ENCODE results near the gene C11orf65.
"Not testable (repeated sequence)": the region's sequence is repeated elsewhere in the genome, so short reads cannot be mapped to it uniquely, and the experiment has no call there.

Gene C11orf65

DNA sequence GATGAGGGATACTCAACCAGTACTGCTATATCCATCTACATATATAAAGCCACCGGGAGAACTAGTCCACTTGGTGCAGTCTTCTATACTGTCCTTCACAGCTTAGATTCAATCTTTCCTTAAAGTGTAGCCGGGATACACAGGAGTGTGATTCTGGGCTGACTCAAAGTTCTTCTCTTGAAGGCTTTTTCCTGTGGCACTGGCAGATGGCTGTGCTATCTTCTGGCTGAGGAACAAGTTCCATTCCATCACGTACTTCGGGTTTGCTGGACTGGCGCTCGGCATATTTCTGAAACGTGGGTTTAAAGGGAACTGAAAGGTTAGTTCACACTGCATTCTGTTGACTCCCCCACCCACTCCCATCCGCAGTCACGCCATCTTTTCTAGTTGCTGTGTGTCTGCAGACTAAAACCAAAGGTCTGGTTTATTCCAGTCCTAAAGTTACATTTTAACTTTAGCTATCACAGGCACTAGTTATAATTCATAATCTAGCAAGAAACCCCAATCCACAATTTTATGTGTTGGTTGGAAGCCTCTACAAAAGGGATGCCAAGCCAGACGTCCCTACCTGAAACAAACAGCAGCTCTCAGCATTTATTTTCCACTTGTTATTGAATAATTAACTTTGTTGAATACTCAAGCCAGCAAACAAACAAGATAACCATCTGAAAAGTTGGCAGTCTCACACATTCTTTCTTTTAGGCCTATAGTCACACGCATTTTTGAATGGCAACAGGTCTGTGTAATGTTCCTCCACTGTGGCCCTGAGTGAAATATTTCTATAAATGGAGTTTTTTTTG is 7.5 kb upstream of the C11orf65 start:
- DNase-seq, result peak in 3 of 58 donors; percentile 4 to 26 (median 16)

DNA sequence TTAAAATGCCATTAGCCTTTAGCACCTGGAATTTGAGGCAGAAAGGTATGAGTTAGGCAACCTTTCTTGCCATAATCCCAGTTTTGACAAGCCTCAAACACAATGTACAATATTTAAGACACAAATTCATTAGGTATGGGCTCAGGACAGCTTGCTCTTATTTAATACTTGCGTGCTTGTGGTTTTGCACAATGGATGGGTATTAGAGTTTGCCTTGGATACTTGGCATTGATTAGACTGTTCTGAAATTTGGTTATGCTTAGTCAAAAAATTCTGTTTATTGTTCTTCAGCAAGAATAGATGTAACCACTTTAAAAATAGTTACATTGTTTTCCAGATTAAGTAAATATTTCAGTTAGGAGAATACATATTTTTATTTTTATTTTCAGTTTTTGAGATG is 5.4 kb upstream of the C11orf65 start:
- no peak for DNase-seq

DNA sequence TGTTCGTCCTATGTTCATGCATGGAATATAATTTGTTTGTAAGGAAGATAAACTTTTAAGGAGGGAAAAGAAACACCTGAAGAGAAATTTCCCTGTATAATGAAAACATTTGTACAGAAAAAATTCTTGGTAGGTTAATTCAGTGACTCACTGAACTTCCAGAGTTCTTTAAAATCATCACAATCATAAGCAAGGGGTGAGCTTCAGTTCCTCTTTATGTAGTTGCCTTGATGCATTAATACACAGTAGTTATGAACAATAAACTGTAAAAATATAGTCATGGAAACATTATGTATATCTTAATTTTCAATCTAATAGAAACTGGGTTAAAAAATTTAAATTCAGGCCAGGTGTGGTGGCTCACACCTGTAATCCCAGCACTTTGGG is 1.1 kb upstream of the C11orf65 start:
- DNase-seq, result no peak

GRCh38 chr11:108466405-108466804 is 924 bp downstream of the C11orf65 start:
- no peak for DNase-seq

GRCh38 chr11:108453207-108453835 is 14.0 kb downstream of the C11orf65 start:
- no peak for DNase-seq

DNA sequence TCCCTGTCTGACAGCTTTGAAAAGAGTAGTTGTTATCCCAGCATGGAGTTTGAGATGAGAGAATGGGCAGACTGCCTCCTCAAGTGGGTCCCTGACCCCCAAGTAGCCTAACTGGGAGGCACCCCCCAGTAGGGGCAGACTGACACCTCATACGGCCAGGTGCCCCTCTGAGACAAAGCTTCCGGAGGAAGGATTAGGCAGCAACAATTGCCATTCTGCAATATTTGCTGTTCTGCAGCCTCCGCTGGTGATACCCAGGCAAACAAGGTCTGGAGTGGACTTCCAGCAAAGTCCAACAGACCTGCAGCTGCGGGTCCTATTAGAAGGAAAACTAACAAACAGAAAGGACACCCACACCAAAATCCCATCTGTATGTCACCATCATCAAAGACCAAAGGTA is 25.9 kb downstream of the C11orf65 start:
- not testable (repeated sequence) for DNase-seq

DNA sequence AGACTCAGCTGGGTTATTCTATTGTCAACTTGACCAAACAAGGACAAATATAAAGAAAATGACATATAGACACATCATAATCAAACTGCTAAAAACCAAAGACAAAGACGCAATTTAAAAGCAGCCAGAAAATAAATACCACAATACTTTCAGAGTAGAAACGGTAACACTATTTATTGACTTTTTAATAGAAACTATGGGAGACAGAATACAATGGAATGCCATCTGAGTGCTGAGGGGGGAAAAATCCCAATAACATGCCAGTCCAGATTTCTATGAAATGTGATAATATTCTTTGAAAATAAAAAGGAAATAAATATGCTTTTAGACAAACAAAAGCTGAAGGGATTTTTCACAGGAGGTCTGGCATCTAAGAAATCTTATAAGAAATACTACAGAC is 30.7 kb downstream of the C11orf65 start:
- no peak for DNase-seq

GRCh38 chr11:108435066-108435465 is 32.3 kb downstream of the C11orf65 start:
- no peak for DNase-seq

GRCh38 chr11:108432783-108433182 is 34.5 kb downstream of the C11orf65 start:
- no peak for DNase-seq

- DNase-seq, result no peak
Observed at GRCh38 chr11:108431997-108432396, 35.3 kb downstream of the C11orf65 start.

GRCh38 chr11:108431370-108431769 is 36.0 kb downstream of the C11orf65 start:
- no peak for DNase-seq

DNA sequence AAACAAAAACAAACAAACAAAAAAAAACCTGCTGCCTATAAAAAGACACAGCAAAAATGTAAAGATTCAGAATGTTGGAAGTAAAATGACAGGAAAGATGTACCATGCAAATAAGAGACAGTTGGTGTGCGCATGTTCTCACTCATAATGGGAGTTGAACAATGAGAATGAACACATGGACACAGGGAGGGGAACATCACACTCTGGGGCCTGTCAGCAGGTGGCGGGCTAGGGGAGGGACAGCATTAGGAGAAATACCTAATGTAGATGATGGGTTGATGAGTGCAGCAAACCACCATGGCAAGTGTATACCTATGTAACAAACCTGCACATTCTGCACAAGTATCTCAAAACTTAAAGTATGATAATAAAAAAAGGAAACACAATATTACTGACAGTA is 49.8 kb downstream of the C11orf65 start:
- DNase-seq, result not testable (repeated sequence)

- no peak for DNase-seq
Observed at GRCh38 chr11:108414958-108415357, 52.4 kb downstream of the C11orf65 start.

GRCh38 chr11:108405706-108406105 is 61.6 kb downstream of the C11orf65 start:
- DNase-seq, result no peak

DNA sequence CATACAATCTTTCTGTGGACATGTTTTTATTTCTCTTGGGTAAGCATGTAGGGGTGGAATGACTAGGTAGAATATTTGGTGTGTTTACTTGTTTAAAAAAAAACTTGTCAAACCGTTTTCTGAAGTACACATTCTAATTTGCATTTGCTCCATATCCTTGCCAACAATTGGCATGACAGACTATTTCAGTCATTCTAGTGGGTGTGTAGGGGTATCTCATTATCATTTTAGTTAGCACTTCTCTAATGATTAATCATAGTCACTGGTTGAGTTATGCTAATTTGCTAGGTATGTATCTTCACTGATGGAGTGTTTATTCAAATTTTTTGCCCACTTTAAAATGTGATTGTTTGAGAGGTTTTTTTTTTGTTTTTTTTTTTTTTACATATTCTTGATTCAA is 64.3 kb downstream of the C11orf65 start:
- DNase-seq, result no peak

DNA sequence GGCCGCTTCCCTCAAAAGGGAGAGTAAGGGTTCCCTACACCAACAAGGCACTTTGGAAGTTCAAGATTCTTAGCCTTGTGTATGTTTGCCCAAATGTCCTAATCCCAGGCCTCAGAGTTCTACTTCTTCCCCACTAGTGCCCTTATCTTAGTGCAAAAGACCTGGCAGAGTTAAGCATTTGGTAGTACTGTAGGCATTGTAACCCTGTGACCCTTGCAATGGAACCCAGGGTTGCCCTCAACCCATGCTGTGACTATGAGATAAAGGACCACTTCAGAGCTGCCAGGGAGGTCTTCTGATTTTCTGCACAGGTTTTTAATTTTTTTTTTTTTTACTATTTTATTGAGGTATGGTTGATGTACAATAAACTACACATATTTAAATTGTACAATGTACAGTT is 65.1 kb downstream of the C11orf65 start:
- DNase-seq, result no peak

DNA sequence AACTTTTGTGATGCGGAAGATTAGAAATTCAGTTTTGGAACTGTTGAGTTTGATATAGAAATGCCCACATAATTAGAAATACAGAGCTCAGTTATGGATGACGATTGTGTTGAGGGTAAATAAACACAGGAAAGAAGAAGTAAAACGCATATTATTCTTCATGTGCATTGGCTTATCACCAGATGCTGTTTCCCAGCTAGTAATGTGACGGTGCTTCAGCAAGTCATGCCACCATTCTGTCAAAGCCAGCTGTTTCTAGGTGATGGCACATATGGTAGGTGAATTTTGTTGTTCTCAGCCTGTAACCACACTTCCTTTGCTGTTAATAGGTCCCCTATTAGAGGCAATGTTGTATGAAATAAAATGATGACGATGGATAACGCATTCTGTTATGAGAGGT is 68.9 kb downstream of the C11orf65 start:
- no peak for DNase-seq

- DNase-seq, result not testable (repeated sequence)
Observed at GRCh38 chr11:108396672-108397071, 70.7 kb downstream of the C11orf65 start.

DNA sequence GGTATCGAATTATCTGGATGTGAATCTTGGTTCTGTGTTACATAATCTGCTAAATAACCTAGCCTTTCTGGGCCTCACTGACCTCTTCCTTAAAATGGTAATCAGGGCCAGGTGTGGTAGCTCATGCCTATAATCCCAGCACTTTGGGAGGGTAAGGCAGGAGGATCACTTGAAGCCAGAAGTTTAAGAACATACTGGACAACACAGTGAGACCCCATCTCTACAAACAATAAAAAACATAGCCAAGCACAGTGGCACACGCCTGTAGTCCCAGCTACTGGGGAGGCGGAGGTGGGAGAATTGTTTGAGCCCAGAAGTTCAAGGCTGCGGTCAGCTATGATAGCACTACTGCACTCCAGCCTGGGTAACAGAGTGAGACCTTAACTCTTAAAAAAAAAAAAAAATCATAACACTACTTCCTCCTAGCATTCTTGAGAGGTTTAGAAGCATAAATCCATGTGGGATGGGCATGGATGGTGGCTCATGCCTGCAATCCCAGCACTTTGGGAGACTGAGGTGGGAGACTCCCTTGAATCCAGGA is 72.5 kb downstream of the C11orf65 start:
- DNase-seq, result no peak

- DNase-seq, result no peak
Observed at GRCh38 chr11:108393046-108393445, 74.3 kb downstream of the C11orf65 start.

DNA sequence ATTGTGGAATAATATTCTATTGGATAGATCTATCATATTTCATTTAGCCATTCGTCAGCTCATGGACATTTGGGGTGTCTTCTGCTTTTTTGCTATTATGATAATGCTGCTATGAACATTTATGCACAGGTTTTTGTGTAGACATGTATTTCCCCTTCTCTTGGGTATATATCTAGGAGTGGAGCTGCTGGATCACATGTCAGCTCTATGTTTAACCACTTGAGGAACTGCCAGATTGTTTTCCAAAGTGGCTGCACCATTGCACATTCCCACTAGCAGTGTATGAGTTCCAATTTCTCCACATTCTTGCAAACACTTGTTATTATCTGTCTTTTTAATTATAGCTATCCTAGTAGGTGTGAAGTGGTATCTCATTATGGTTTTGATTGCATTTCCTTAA is 75.0 kb downstream of the C11orf65 start:
- DNase-seq, result no peak

- no peak for DNase-seq
Observed at GRCh38 chr11:108388576-108388975, 78.8 kb downstream of the C11orf65 start.

DNA sequence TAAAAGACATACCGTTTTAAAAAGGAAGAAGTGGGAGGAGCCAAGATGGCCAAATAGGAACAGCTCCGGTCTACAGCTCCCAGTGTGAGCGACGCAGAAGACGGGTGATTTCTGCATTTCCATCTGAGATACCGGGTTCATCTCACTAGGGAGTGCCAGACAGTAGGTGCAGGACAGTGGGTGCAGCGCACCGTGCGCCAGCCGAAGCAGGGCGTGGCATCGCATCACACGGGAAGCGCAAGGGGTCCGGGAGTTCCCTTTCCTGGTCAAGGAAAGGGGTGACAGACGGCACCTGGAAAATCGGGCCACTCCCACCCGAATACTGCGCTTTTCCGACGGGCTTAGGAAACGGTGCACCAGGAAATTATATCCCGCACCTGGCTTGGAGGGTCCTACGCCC is 93.8 kb downstream of the C11orf65 start:
- not testable (repeated sequence) for DNase-seq
